Calu3 (cell line): ENCODE data around the gene ATP11A. TPM values are rescaled to one million over a fixed set of nuclear protein-coding genes. Genes with fewer than 3 reads are reported as not detected.

Experiments
- BruUV-seq: library from RNA; stranded (reverse); fragments of 400-500 nt; replicated peaks from 2 replicates; lab custom pipeline; 2021; lab: Mats Ljungman, UMichigan
- CTCF ChIA-PET: fragments of 300-600 bp; sonication (Branson Sonifier 250); formaldehyde crosslinking; loops from one replicate; lab custom pipeline; 2022; ENCODE audit warnings: antibody characterized with exemption; lab: Charles Lee
- DNase-seq: peaks from one replicate; pipeline ENCODE4 v3.0.0; 2022
- H3K27ac Mint-ChIP-seq: one replicate; pipeline ENCODE4 v1.8.0; 2022; ENCODE audit warnings: mixed read lengths; ENCODE audit not compliant: unreplicated experiment
- H3K27me3 Mint-ChIP-seq: one replicate; pipeline ENCODE4 v1.8.0; 2022; ENCODE audit warnings: mixed read lengths; ENCODE audit not compliant: unreplicated experiment
- H3K36me3 Mint-ChIP-seq: one replicate; pipeline ENCODE4 v1.8.0; 2022; ENCODE audit warnings: mild to moderate bottlenecking, moderate library complexity, mixed read lengths; ENCODE audit not compliant: insufficient read depth, unreplicated experiment
- H3K4me1 Mint-ChIP-seq: one replicate; pipeline ENCODE4 v1.8.0; 2022; ENCODE audit warnings: mild to moderate bottlenecking, low read depth, mixed read lengths; ENCODE audit not compliant: unreplicated experiment
- H3K4me3 Mint-ChIP-seq: one replicate; pipeline ENCODE4 v1.8.0; 2022; ENCODE audit warnings: mild to moderate bottlenecking, low read depth, moderate library complexity, mixed read lengths; ENCODE audit not compliant: unreplicated experiment
- H3K9me3 Mint-ChIP-seq: one replicate; pipeline ENCODE4 v1.8.0; 2022; ENCODE audit warnings: low read depth, mixed read lengths; ENCODE audit not compliant: unreplicated experiment
- intact Hi-C: fragments of 100-400 bp; cut with micrococcal nuclease; formaldehyde crosslinking; loops from one replicate; pipeline ENCODE4 v1.10.0; 2022; ENCODE audit not compliant: unreplicated experiment
- total RNA-seq: library from RNA; stranded (reverse); gene quantifications from 2 replicates; pipeline ENCODE4 v1.2.3, GENCODE V29; 2022
- TF ChIP-seq, protein P1 (sequence below): fragments of 200-600 bp; IDR thresholded peaks from one replicate; pipeline ENCODE4 v1.8.0; 2022; ENCODE audit warnings: antibody characterized with exemption; ENCODE audit not compliant: unreplicated experiment

The ATP11A gene
- total RNA-seq, 1 experiment from 2014 or later, result 115 TPM

DNA sequence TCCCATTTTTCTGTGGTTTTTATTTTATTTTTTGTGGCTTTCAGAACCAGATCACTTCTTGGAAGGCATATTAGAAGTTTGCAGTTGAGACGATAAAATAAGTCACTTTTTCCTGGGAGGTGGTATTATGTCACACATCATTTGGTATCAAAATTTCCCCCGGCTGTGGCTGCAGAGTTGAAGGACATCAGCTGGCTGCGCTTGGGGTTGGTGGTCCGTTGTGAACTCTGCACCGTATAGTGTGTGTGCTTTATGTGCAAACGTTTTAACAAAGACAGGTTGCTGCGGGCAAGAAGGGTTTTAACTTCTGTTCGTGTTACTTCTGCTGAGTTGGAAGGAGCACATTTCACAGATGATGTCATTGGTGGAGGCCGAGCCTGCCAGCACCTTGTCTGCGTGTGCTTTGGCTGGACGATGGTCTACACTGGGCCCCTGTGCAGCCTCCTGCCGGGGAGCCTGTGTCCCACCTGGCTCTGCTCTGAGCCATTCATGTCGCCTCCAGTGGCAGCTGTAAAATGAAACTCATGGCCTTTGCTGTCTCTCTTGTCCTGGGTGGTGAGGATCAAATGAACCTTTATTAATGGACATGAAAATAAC, 9.6 kb downstream of the ATP11A start:
- TF ChIP-seq, protein P1, sequence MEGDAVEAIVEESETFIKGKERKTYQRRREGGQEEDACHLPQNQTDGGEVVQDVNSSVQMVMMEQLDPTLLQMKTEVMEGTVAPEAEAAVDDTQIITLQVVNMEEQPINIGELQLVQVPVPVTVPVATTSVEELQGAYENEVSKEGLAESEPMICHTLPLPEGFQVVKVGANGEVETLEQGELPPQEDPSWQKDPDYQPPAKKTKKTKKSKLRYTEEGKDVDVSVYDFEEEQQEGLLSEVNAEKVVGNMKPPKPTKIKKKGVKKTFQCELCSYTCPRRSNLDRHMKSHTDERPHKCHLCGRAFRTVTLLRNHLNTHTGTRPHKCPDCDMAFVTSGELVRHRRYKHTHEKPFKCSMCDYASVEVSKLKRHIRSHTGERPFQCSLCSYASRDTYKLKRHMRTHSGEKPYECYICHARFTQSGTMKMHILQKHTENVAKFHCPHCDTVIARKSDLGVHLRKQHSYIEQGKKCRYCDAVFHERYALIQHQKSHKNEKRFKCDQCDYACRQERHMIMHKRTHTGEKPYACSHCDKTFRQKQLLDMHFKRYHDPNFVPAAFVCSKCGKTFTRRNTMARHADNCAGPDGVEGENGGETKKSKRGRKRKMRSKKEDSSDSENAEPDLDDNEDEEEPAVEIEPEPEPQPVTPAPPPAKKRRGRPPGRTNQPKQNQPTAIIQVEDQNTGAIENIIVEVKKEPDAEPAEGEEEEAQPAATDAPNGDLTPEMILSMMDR, result no peak
- CTCF ChIA-PET, result no interaction called here
- H3K36me3 Mint-ChIP-seq, result peaks cover 13% of the 10 kb centered on the region
- BruUV-seq, result no TSS peak
- H3K27ac Mint-ChIP-seq, result no peak overlapping the region
- no peak overlapping the region for H3K4me3 Mint-ChIP-seq
- DNase-seq, result no peak
- no peaks in the 10 kb centered on the region for H3K4me1 Mint-ChIP-seq
- H3K9me3 Mint-ChIP-seq, result no peaks in the 10 kb centered on the region
- H3K27me3 Mint-ChIP-seq, result no peaks in the 10 kb centered on the region
- intact Hi-C loops, result no loop called here

DNA sequence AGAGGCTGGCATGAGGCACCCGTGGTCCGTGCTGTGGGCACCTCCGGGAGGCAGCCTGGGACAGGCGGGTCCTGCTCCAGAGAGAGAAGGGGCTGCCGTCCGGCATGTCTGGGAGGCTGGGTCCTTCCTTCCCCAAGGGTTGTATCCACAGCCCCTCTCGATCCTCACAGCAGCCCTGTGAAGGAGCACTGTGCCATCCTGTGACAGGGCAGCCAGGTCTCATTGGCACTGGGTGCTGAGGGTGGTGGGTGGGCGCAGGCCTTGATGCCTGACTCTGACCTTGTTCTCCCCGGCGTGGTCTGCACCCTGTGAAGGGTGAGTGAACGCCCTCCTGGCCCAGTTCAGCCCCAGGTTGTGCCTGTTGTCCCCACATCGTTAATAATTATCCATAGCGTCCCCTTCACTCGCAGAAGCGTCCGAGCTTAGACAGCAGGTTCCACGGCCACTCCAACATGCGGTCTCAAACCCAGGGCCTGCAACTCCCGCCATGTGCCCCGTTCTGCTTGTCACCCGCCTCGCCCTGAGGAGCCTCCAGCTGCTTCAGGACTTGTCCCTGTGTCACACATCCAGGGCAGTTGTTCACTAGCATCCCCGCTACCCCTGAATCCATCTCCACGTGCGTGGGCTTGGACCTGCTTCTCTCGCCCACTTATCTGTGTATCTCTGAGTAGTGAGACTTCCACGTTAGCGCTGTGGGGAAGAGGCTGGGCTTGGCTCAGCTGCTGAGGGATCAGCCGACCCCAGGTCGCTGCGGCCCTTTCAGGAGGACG, 10.6 kb downstream of the ATP11A start:
- DNase-seq, result no peak
- peaks cover 13% of the 10 kb centered on the region for H3K36me3 Mint-ChIP-seq
- H3K27ac Mint-ChIP-seq, result no peak overlapping the region
- no TSS peak for BruUV-seq
- H3K4me3 Mint-ChIP-seq, result no peak overlapping the region
- intact Hi-C loops, result no loop called here
- TF ChIP-seq, protein P1, result no peak
- H3K9me3 Mint-ChIP-seq, result no peaks in the 10 kb centered on the region
- H3K27me3 Mint-ChIP-seq, result no peaks in the 10 kb centered on the region
- no peaks in the 10 kb centered on the region for H3K4me1 Mint-ChIP-seq
- CTCF ChIA-PET, result no interaction called here

- no peak overlapping the region for H3K27ac Mint-ChIP-seq
- no peak overlapping the region for H3K4me3 Mint-ChIP-seq
- DNase-seq, result no peak
- H3K27me3 Mint-ChIP-seq, result no peaks in the 10 kb centered on the region
- intact Hi-C loops, result no loop called here
- no TSS peak for BruUV-seq
- no peaks in the 10 kb centered on the region for H3K9me3 Mint-ChIP-seq
- no peaks in the 10 kb centered on the region for H3K4me1 Mint-ChIP-seq
- CTCF ChIA-PET, result no interaction called here
- H3K36me3 Mint-ChIP-seq, result peaks cover 7% of the 10 kb centered on the region
- TF ChIP-seq, protein P1, result no peak
Observed at GRCh38 chr13:112702341-112702985, 12.6 kb downstream of the ATP11A start.

DNA sequence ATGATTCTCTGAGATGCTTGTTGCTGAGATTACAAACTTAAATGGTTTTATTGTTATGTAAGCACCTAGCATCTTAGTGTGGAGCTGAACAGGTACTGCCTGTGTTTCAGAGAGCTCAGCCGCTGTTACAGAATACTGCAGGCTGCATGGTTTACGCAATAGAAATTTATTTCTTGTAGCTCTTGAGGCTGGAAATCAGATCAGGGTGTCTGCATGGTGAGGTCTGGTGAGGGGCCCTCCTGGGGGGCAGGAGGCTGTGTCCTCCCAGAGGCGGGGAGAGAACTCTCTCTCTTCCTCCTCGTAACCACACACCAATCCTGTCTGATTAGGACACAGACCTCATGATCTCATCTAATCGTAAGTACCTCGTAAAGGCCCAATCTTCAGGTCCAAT, 13.1 kb downstream of the ATP11A start:
- intact Hi-C loops, result no loop called here
- H3K27ac Mint-ChIP-seq, result no peak overlapping the region
- CTCF ChIA-PET, result no interaction called here
- no peaks in the 10 kb centered on the region for H3K4me1 Mint-ChIP-seq
- BruUV-seq, result no TSS peak
- H3K4me3 Mint-ChIP-seq, result no peak overlapping the region
- TF ChIP-seq, protein P1, result no peak
- peaks cover 3% of the 10 kb centered on the region for H3K36me3 Mint-ChIP-seq
- H3K27me3 Mint-ChIP-seq, result no peaks in the 10 kb centered on the region
- no peaks in the 10 kb centered on the region for H3K9me3 Mint-ChIP-seq
- DNase-seq, result no peak
